Calu3 (cell line): Measurements from ENCODE around the gene SPRR4. TPM values are rescaled to one million over a fixed set of nuclear protein-coding genes. Genes with fewer than 3 reads are reported as not detected.
"Not testable (repeated sequence)": the region's sequence is repeated elsewhere in the genome, so short reads cannot be mapped to it uniquely, and the experiment has no call there.

Experiments
- BruUV-seq: library from RNA; stranded (reverse); fragments of 400-500 nt; replicated peaks from 2 replicates; lab custom pipeline; 2021; lab: Mats Ljungman, UMichigan
- CTCF ChIA-PET: fragments of 300-600 bp; sonication (Branson Sonifier 250); formaldehyde crosslinking; loops from one replicate; lab custom pipeline; 2022; ENCODE audit warnings: antibody characterized with exemption; lab: Charles Lee
- DNase-seq: peaks from one replicate; pipeline ENCODE4 v3.0.0; 2022
- H3K27ac Mint-ChIP-seq: one replicate; pipeline ENCODE4 v1.8.0; 2022; ENCODE audit warnings: mixed read lengths; ENCODE audit not compliant: unreplicated experiment
- H3K27me3 Mint-ChIP-seq: one replicate; pipeline ENCODE4 v1.8.0; 2022; ENCODE audit warnings: mixed read lengths; ENCODE audit not compliant: unreplicated experiment
- H3K36me3 Mint-ChIP-seq: one replicate; pipeline ENCODE4 v1.8.0; 2022; ENCODE audit warnings: mild to moderate bottlenecking, moderate library complexity, mixed read lengths; ENCODE audit not compliant: insufficient read depth, unreplicated experiment
- H3K4me1 Mint-ChIP-seq: one replicate; pipeline ENCODE4 v1.8.0; 2022; ENCODE audit warnings: mild to moderate bottlenecking, low read depth, mixed read lengths; ENCODE audit not compliant: unreplicated experiment
- H3K4me3 Mint-ChIP-seq: one replicate; pipeline ENCODE4 v1.8.0; 2022; ENCODE audit warnings: mild to moderate bottlenecking, low read depth, moderate library complexity, mixed read lengths; ENCODE audit not compliant: unreplicated experiment
- H3K9me3 Mint-ChIP-seq: one replicate; pipeline ENCODE4 v1.8.0; 2022; ENCODE audit warnings: low read depth, mixed read lengths; ENCODE audit not compliant: unreplicated experiment
- intact Hi-C: fragments of 100-400 bp; cut with micrococcal nuclease; formaldehyde crosslinking; loops from one replicate; pipeline ENCODE4 v1.10.0; 2022; ENCODE audit not compliant: unreplicated experiment
- total RNA-seq: library from RNA; stranded (reverse); gene quantifications from 2 replicates; pipeline ENCODE4 v1.2.3, GENCODE V29; 2022
- TF ChIP-seq, protein P1 (sequence below): fragments of 200-600 bp; IDR thresholded peaks from one replicate; pipeline ENCODE4 v1.8.0; 2022; ENCODE audit warnings: antibody characterized with exemption; ENCODE audit not compliant: unreplicated experiment

The SPRR4 gene
- total RNA-seq, 1 experiment from 2014 or later = not detected

- TF ChIP-seq, protein P1, sequence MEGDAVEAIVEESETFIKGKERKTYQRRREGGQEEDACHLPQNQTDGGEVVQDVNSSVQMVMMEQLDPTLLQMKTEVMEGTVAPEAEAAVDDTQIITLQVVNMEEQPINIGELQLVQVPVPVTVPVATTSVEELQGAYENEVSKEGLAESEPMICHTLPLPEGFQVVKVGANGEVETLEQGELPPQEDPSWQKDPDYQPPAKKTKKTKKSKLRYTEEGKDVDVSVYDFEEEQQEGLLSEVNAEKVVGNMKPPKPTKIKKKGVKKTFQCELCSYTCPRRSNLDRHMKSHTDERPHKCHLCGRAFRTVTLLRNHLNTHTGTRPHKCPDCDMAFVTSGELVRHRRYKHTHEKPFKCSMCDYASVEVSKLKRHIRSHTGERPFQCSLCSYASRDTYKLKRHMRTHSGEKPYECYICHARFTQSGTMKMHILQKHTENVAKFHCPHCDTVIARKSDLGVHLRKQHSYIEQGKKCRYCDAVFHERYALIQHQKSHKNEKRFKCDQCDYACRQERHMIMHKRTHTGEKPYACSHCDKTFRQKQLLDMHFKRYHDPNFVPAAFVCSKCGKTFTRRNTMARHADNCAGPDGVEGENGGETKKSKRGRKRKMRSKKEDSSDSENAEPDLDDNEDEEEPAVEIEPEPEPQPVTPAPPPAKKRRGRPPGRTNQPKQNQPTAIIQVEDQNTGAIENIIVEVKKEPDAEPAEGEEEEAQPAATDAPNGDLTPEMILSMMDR = no peak
- Mint-ChIP-seq H3K4me1 (peaks cover 72% of the 10 kb centered on the region), H3K27ac (peak overlapping the region; percentile 90), H3K4me3 (peak overlapping the region; percentile 32), H3K27me3 (no peaks in the 10 kb centered on the region), H3K36me3 (peaks cover 11% of the 10 kb centered on the region), H3K9me3 (peaks cover 5% of the 10 kb centered on the region)
- no peak for DNase-seq
- intact Hi-C loops = loop anchor here (5.0 kb wide), 1 partner anchor 32 kb away; the partner anchor contains the start of gene SPRR1B
- CTCF ChIA-PET = interaction anchor here (1.2 to 2.7 kb wide), 5 partner anchors 9 to 193 kb away, joined by 3 to 14 read pairs (median 5); no protein-coding TSS in a partner anchor
- no TSS peak for BruUV-seq
These were observed 29.4 kb downstream of the SPRR4 start for GRCh38 chr1:152999818-153000217.

DNA sequence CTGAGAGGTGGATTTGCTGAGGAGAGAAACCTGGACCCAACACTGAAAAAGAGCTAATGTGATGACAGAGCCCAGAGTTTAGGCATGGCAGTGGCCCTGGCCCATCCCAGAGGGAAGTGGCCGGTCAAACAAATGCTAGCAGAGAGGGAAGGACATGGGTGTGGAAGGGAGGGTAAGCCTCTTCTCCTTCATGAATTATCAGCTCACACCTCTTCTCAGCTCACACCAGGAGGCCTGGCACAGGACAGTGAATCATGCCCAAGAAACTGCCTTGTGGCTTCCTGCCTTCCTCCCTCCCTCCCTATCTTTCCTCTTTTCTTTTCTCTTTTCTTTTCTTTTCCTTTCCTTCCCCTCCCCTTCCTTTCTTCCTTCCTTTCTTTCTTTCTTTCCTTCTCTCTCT lies 29.8 kb downstream of the SPRR4 start:
- no peaks in the 10 kb centered on the region for H3K27me3 Mint-ChIP-seq
- CTCF ChIA-PET = interaction anchor here (0.6 to 2.7 kb wide), 6 partner anchors 9 to 358 kb away, joined by 3 to 19 read pairs (median 5); no protein-coding TSS in a partner anchor
- no peak overlapping the region for H3K4me3 Mint-ChIP-seq
- intact Hi-C loops = no loop called here
- H3K27ac Mint-ChIP-seq = peak overlapping the region; percentile 90
- H3K36me3 Mint-ChIP-seq = peaks cover 11% of the 10 kb centered on the region
- no TSS peak for BruUV-seq
- TF ChIP-seq, protein P1 = no peak
- peaks cover 72% of the 10 kb centered on the region for H3K4me1 Mint-ChIP-seq
- no peak for DNase-seq
- H3K9me3 Mint-ChIP-seq = peaks cover 5% of the 10 kb centered on the region

DNA sequence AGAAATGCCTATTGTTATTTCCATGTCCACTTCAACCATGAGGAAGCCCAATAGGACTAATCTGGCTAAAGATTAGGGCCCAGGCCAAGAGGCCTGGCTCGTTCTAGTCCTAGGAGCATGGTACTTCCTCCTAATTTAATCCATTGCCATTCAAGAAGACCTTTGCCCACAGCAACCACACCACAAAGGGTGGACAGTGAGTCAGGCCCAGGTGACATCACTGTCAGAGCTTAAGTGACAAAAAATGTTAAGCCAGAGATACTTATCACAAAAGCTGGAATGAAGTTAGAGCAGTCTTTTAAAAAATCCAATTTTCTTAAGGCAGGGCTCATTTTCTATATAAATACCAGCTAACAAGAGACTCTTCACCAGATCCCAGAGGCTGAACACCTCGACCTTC lies 30.9 kb downstream of the SPRR4 start, which contains the start of gene SPRR3:
Gene SPRR3, plus strand, starts transcription at position 368 of the 400 bp plus-strand sequence. CDS start 1,272 bp downstream, outside the sequence.
- BruUV-seq = no TSS peak
- intact Hi-C loops = no loop called here
- Mint-ChIP-seq H3K36me3 (peaks cover 11% of the 10 kb centered on the region), H3K27ac (peak within 1 kb of the TSS; percentile 90), H3K4me3 (no peak within 1 kb of the TSS), H3K27me3 (no peaks in the 10 kb centered on the region), H3K4me1 (peaks cover 72% of the 10 kb centered on the region), H3K9me3 (peaks cover 7% of the 10 kb centered on the region)
- peak; percentile 66 for DNase-seq
- CTCF ChIA-PET = no interaction called here
- TF ChIP-seq, protein P1 = no peak

DNA sequence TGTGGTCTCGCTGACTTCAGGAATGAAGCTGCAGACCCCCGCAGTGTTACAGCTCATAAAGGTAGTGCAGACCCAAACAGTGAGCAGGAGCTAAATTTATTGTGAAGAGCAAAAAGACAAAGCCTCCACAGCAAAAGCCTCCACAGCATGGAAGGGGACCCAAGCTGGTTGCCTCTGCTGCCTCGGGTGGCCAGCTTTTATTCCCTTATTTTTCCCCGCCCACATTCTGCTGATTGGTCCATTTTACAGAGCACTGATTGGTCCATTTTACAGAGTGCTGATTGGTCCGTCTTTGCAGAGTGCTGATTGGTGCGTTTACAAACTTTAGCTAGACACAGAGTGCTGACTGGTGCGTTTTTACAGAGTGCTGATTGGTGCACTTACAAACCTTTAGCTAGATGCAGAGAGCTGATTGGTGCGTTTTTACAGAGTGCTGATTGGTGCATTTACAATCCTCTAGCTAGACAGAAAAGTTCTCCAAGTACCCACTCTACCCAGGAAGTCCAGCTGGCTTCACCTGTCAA lies 40.8 kb downstream of the SPRR4 start:
- DNase-seq, H3K27ac Mint-ChIP-seq, H3K36me3 Mint-ChIP-seq, intact Hi-C loops, CTCF ChIA-PET, H3K9me3 Mint-ChIP-seq, BruUV-seq, H3K4me3 Mint-ChIP-seq, H3K27me3 Mint-ChIP-seq, H3K4me1 Mint-ChIP-seq: not testable (repeated sequence)

GRCh38 chr1:153021829-153022228 lies 51.4 kb downstream of the SPRR4 start:
- BruUV-seq, H3K9me3 Mint-ChIP-seq, H3K36me3 Mint-ChIP-seq, intact Hi-C loops, H3K27ac Mint-ChIP-seq, DNase-seq, H3K4me3 Mint-ChIP-seq, H3K4me1 Mint-ChIP-seq: not testable (repeated sequence)
- CTCF ChIA-PET = interaction anchor here (1.5 kb wide), 1 partner anchor 11 kb away, joined by 3 read pairs; no protein-coding TSS in a partner anchor
- peaks cover 12% of the 10 kb centered on the region for H3K27me3 Mint-ChIP-seq

Other genes starting within 250 kb of the SPRR4 start
- gene KPRP, start 212.6 kb upstream of the SPRR4 start, total RNA-seq = not detected in 2 replicates
- gene LCE1F, start 195.5 kb upstream of the SPRR4 start, total RNA-seq = not detected in 2 replicates
- not detected in 2 replicates for gene LCE1E, start 184.4 kb upstream of the SPRR4 start, total RNA-seq
- gene LCE1D, start 173.9 kb upstream of the SPRR4 start, total RNA-seq = not detected in 2 replicates
- gene LCE1C, start 164.0 kb upstream of the SPRR4 start, total RNA-seq = not detected in 2 replicates
- gene LCE1B, start 158.7 kb upstream of the SPRR4 start, total RNA-seq = not detected in 2 replicates
- gene LCE1A, start 143.2 kb upstream of the SPRR4 start, total RNA-seq = not detected in 2 replicates
- gene LCE6A, start 127.8 kb upstream of the SPRR4 start, total RNA-seq = not detected in 2 replicates
- gene LCE7A, start 110.7 kb upstream of the SPRR4 start, total RNA-seq = not detected in 2 replicates
- gene SMCP, start 92.3 kb upstream of the SPRR4 start, total RNA-seq = not detected in 2 replicates
- gene IVL, start 62.1 kb upstream of the SPRR4 start, total RNA-seq = 1.1 and 1.9 TPM in 2 replicates
- gene SPRR5, start 23.4 kb upstream of the SPRR4 start, total RNA-seq = not detected in 2 replicates
- not detected in 2 replicates for gene SPRR1A, start 13.4 kb downstream of the SPRR4 start, total RNA-seq
- gene SPRR3, start 31.1 kb downstream of the SPRR4 start, total RNA-seq = 6.2 and 26.7 TPM in 2 replicates
- 3.1 TPM in 1 of 2 replicates, not detected in the other for gene SPRR1B, start 60.6 kb downstream of the SPRR4 start, total RNA-seq
- gene SPRR2D, start 70.5 kb downstream of the SPRR4 start, total RNA-seq = not detected in 2 replicates
- gene SPRR2A, start 86.9 kb downstream of the SPRR4 start, total RNA-seq = not detected in 2 replicates
- gene SPRR2B, start 101.0 kb downstream of the SPRR4 start, total RNA-seq = not detected in 2 replicates
- gene SPRR2E, start 123.9 kb downstream of the SPRR4 start, total RNA-seq = not detected in 2 replicates
- gene SPRR2F, start 142.9 kb downstream of the SPRR4 start, total RNA-seq = not detected in 2 replicates
- gene SPRR2G, start 180.2 kb downstream of the SPRR4 start, total RNA-seq = not detected in 2 replicates
- gene LELP1, start 232.8 kb downstream of the SPRR4 start, total RNA-seq = not detected in 2 replicates
- not detected in 2 replicates for gene PRR9, start 246.9 kb downstream of the SPRR4 start, total RNA-seq